Measurements from ENCODE around the gene PBX1.

DNA sequence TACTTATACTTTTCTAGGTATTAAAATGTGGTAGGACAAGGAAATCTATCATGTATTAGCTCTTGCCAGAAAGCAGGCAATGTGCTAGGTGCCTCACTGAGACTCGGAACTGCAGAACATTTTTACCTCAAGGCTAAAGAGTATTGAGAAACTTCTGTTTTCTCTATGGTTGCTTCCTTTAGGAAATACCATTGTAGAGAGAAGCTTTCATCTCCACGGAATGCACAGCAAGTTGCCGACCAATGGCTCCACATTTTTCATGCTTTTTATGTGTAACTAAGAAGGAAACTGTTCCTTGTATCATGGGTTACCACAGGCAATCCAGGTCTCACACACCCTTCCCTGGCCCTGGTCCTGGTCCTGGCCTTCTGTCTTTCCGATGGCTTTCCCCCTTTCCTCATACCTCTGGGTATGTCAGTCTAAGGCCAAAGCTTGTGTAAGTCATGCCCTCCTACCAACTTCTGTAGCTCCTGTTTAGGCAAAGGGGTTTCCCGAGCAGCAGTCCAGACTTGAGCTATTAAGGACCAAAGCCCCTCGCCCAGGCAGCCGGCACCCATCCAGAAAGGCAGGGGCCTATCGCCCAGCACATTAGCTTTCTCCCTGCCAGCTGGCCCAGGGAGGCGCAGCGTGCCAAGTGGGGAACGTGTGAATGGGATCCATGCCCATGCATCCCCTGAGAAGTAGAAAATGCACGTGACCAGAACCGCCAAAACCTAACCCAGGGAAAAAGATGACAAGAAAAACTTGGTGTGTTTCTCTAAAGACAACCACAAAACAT is 225.0 kb downstream of the PBX1 start:
- TF ChIP-seq POLR2AphosphoS5 (IDR thresholded peaks at IDR 0.05; ENCODE audit: low read depth, low read length) (no peak), POLR2A (IDR thresholded peaks at IDR 0.05; ENCODE audit: low read depth, low read length) (no peak), TAF1 (IDR thresholded peaks at IDR 0.05; ENCODE audit: low read depth, low read length) (no peak), SPI1 (IDR thresholded peaks at IDR 0.05; ENCODE audit: low read depth, low read length) (no peak), POU2F2 (IDR thresholded peaks at IDR 0.05; ENCODE audit: low read depth, low read length) (no peak), PAX5 (IDR thresholded peaks at IDR 0.05; ENCODE audit: insufficient read depth, low read length, severe bottlenecking) (no peak)

Measured in GM12891 (cell line).